PC-3 (cell line): ENCODE measurements around the gene APBA2. TPM values are rescaled to one million over a fixed set of nuclear protein-coding genes. Genes with fewer than 3 reads are reported as not detected.

Experiments
- ATAC-seq: fragments of 200-7000 bp; cut with Tn5 transposase; 2 replicates; pipeline ENCODE4 v1.9.1; 2020; ENCODE audit warnings: mild to moderate bottlenecking, moderate library complexity
- BruUV-seq: library from RNA; stranded (reverse); fragments of 400-500 nt; replicated peaks from 2 replicates; lab custom pipeline; 2021; lab: Mats Ljungman, UMichigan
- CTCF ChIA-PET: fragments of 300-600 bp; sonication (Branson Sonifier 250); formaldehyde crosslinking; loops from one replicate; lab custom pipeline; 2022; ENCODE audit warnings: antibody characterized with exemption; lab: Charles Lee
- POLR2A ChIA-PET: fragments of 300-600 bp; sonication (Branson Sonifier 250); formaldehyde crosslinking; loops from one replicate; lab custom pipeline; 2022; ENCODE audit warnings: antibody characterized with exemption; ENCODE audit not compliant: unreplicated experiment; lab: Charles Lee
- DNase-seq: peaks from one replicate; pipeline ENCODE4 v3.0.0-alpha.2; 2015
- H2AFZ ChIP-seq: fragments of 300-600 bp; sonication (generic); 2 replicates; pipeline ENCODE4 v1.6.0; 2016; ENCODE audit warnings: antibody characterized with exemption, low read length
- H3F3A ChIP-seq: fragments of 300-600 bp; sonication (generic); one replicate; pipeline ENCODE4 v1.6.0; 2017; ENCODE audit warnings: antibody characterized with exemption, low read length, control low read depth, mild to moderate bottlenecking; ENCODE audit not compliant: unreplicated experiment
- H3K27ac ChIP-seq: fragments of 300-600 bp; sonication (generic); 2 replicates; pipeline ENCODE4 v1.5.1; 2016; ENCODE audit warnings: mild to moderate bottlenecking, low read length
- H3K27me3 ChIP-seq: fragments of 300-600 bp; sonication (generic); 2 replicates; pipeline ENCODE4 v1.6.1; 2016; ENCODE audit warnings: low read length, mixed read lengths
- H3K36me3 ChIP-seq: fragments of 300-600 bp; sonication (generic); 2 replicates; pipeline ENCODE4 v1.6.1; 2016; ENCODE audit warnings: low read depth, mixed run types, low read length, mixed read lengths
- H3K4me1 ChIP-seq: fragments of 300-600 bp; sonication (generic); 2 replicates; pipeline ENCODE4 v1.5.1; 2016; ENCODE audit warnings: low read length; ENCODE audit not compliant: insufficient read depth
- H3K4me2 ChIP-seq: fragments of 300-600 bp; sonication (generic); 2 replicates; pipeline ENCODE4 v1.6.0; 2016; ENCODE audit warnings: low read length
- H3K4me3 ChIP-seq: fragments of 300-600 bp; sonication (generic); 2 replicates; pipeline ENCODE4 v1.5.1; 2016; ENCODE audit warnings: mild to moderate bottlenecking, low read length, mixed read lengths
- H3K79me2 ChIP-seq: fragments of 300-600 bp; sonication (generic); 2 replicates; pipeline ENCODE4 v1.6.1; 2017; ENCODE audit warnings: low read length, mixed read lengths
- H3K9ac ChIP-seq: fragments of 300-600 bp; sonication (generic); 2 replicates; pipeline ENCODE4 v1.6.0; 2016; ENCODE audit warnings: mild to moderate bottlenecking, low read length
- H3K9me2 ChIP-seq: fragments of 300-600 bp; sonication (generic); replicated peaks from 2 replicates; pipeline ENCODE4 v1.6.1; 2016; ENCODE audit warnings: mixed run types, low read length, mixed read lengths
- H3K9me3 ChIP-seq: fragments of 300-600 bp; sonication (generic); 2 replicates; pipeline ENCODE4 v1.6.1; 2016; ENCODE audit warnings: low read length, mixed read lengths
- H4K20me1 ChIP-seq: fragments of 300-600 bp; sonication (generic); 2 replicates; pipeline ENCODE4 v1.6.1; 2016; ENCODE audit warnings: low read length, mixed read lengths
- CTCF ChIP-seq: fragments of 300-600 bp; sonication (generic); conservative IDR thresholded peaks from 2 replicates; pipeline ENCODE4 v1.5.1; 2017; ENCODE audit warnings: antibody characterized with exemption, low read depth, mild to moderate bottlenecking, low read length
- EZH2 ChIP-seq: fragments of 300-600 bp; sonication (generic); IDR thresholded peaks from one replicate; pipeline ENCODE4 v1.6.1; 2017; ENCODE audit warnings: antibody characterized with exemption, mild to moderate bottlenecking, low read length; ENCODE audit not compliant: unreplicated experiment
- EZH2phosphoT487 ChIP-seq: fragments of 300-600 bp; sonication (generic); IDR thresholded peaks from 2 replicates; pipeline ENCODE4 v1.6.1; 2018; ENCODE audit warnings: mild to moderate bottlenecking, antibody characterized with exemption, low read length, borderline replicate concordance
- intact Hi-C: fragments of 100-400 bp; cut with micrococcal nuclease; formaldehyde crosslinking; loops from 2 replicates; pipeline ENCODE4 v1.9.0; 2023
- total RNA-seq: library from RNA; depleted of rRNA; stranded (reverse); fragments of >200 nt; gene quantifications from 2 replicates; pipeline ENCODE4 v1.2.3, GENCODE V29; 2014

The APBA2 gene
- total RNA-seq, 1 experiment from 2014 or later = 61.7 TPM

- TF ChIP-seq EZH2 (no peak), EZH2phosphoT487 (no peak), CTCF (no peak)
- DNase-seq (no peak), ATAC-seq (no peak)
- Histone ChIP-seq H3K9ac (no peak overlapping the region), H3F3A (no peaks in the 10 kb centered on the region), H3K27me3 (no peaks in the 10 kb centered on the region), H3K79me2 (no peaks in the 10 kb centered on the region), H3K4me1 (no peaks in the 10 kb centered on the region), H2AFZ (no peak overlapping the region), H3K4me3 (no peak overlapping the region), H3K9me2 (no peaks in the 10 kb centered on the region), H3K36me3 (no peaks in the 10 kb centered on the region), H3K27ac (no peak overlapping the region), H3K9me3 (no peaks in the 10 kb centered on the region), H3K4me2 (no peak overlapping the region), H4K20me1 (no peaks in the 10 kb centered on the region)
- ChIA-PET CTCF (no interaction called here), POLR2A (interaction anchor here (0.7 kb wide), 1 partner anchor 23 kb away, joined by 4 read pairs; no protein-coding TSS in a partner anchor)
- intact Hi-C loops = no loop called here
- no TSS peak for BruUV-seq
These were observed 173.2 kb downstream of the APBA2 start for GRCh38 chr15:29058903-29059539.

- Histone ChIP-seq H3K36me3 (no peaks in the 10 kb centered on the region), H3K79me2 (no peaks in the 10 kb centered on the region), H3K4me2 (no peak overlapping the region), H3K27ac (no peak overlapping the region), H3K4me1 (no peaks in the 10 kb centered on the region), H3K27me3 (no peaks in the 10 kb centered on the region), H3K9me2 (no peaks in the 10 kb centered on the region), H4K20me1 (no peaks in the 10 kb centered on the region), H2AFZ (no peak overlapping the region), H3K4me3 (no peak overlapping the region), H3K9me3 (no peaks in the 10 kb centered on the region), H3F3A (no peaks in the 10 kb centered on the region), H3K9ac (no peak overlapping the region)
- ChIA-PET POLR2A (no interaction called here), CTCF (no interaction called here)
- no peak for DNase-seq
- ATAC-seq = no peak
- BruUV-seq = no TSS peak
- intact Hi-C loops = no loop called here
- no peak for TF ChIP-seq CTCF
- no peak for TF ChIP-seq EZH2phosphoT487
- TF ChIP-seq EZH2 = no peak
These were observed 174.3 kb downstream of the APBA2 start for GRCh38 chr15:29059871-29060640.

GRCh38 chr15:29061746-29062145 lies 176.0 kb downstream of the APBA2 start:
- no peaks in the 10 kb centered on the region for H3F3A ChIP-seq
- TF ChIP-seq CTCF = no peak
- TF ChIP-seq EZH2phosphoT487 = no peak
- TF ChIP-seq EZH2 = no peak
- H3K27me3 ChIP-seq = no peaks in the 10 kb centered on the region
- intact Hi-C loops = no loop called here
- no peak overlapping the region for H3K9ac ChIP-seq
- no peaks in the 10 kb centered on the region for H4K20me1 ChIP-seq
- no peak overlapping the region for H3K4me3 ChIP-seq
- no peaks in the 10 kb centered on the region for H3K79me2 ChIP-seq
- DNase-seq = no peak
- H3K4me1 ChIP-seq = no peaks in the 10 kb centered on the region
- H3K27ac ChIP-seq = no peak overlapping the region
- no peaks in the 10 kb centered on the region for H3K36me3 ChIP-seq
- no peaks in the 10 kb centered on the region for H3K9me3 ChIP-seq
- H3K9me2 ChIP-seq = no peaks in the 10 kb centered on the region
- no peak for ATAC-seq
- BruUV-seq = no TSS peak
- CTCF ChIA-PET = no interaction called here
- H3K4me2 ChIP-seq = no peak overlapping the region
- POLR2A ChIA-PET = no interaction called here
- no peak overlapping the region for H2AFZ ChIP-seq
